NCI-H446 (cell line): ENCODE measurements around the gene ATXN7.

Experiments
- DNase-seq, 2 experiments: peaks; one replicate each; lab custom pipeline; 2025; lab: John Stamatoyannopoulos, UW

ATXN7 gene

GRCh38 chr3:64049832-64050231 is 186.2 kb downstream of the ATXN7 start:
- DNase-seq = no peak
